Measurements from ENCODE around the gene GLIS1.

DNA sequence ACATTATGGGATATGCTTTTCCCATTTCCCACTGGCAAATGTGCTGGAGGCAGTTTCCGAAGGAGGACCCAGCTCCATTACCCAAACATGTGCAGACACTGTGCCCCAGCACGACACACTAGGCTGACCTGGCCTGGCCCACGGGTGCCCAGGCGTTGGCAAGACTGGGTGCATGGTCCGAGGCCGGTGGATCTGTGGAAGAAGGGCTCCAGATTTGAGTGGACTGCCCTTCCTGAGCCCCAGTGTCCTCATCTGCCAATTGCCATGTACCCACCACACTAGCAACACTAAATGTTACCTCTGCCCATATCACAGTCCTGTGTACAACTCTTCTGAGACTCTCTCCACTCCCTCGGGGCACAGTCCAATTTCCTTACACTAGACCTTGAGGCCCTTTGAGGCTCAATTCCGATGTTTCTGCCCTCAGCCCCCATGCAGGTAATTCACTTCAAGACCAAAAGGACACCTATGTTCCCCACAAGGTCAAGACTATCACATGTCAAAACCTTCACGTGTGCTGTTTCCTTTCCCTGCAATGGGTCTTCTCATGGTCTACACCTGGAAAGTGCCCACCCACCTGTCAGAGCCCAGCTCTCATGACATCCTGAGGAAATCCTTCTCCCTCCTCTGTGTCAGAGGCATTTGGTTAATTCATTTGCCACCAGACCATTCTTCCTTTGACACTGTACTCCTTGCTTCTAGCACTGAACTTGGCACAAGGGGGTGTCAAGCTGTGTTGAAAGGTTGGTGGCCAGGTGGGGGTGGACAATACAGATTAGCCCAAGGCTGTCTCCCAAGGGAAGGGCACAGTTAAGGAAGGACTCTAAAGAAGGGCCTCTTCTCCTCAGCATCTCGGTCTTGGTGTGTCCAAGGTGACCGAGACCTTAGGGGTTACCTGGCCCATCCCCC is 154.8 kb downstream of the GLIS1 start:
- TF ChIP-seq, protein P1, sequence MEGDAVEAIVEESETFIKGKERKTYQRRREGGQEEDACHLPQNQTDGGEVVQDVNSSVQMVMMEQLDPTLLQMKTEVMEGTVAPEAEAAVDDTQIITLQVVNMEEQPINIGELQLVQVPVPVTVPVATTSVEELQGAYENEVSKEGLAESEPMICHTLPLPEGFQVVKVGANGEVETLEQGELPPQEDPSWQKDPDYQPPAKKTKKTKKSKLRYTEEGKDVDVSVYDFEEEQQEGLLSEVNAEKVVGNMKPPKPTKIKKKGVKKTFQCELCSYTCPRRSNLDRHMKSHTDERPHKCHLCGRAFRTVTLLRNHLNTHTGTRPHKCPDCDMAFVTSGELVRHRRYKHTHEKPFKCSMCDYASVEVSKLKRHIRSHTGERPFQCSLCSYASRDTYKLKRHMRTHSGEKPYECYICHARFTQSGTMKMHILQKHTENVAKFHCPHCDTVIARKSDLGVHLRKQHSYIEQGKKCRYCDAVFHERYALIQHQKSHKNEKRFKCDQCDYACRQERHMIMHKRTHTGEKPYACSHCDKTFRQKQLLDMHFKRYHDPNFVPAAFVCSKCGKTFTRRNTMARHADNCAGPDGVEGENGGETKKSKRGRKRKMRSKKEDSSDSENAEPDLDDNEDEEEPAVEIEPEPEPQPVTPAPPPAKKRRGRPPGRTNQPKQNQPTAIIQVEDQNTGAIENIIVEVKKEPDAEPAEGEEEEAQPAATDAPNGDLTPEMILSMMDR (conservative IDR thresholded peaks at IDR 0.05; ENCODE audit: low read length), result no peak
- TF ChIP-seq EZH2phosphoT487 (IDR thresholded peaks at IDR 0.05; ENCODE audit: borderline replicate concordance), result no peak
